Neural progenitor cell (in vitro differentiated cells): ENCODE results near the gene RNLS.

Experiments used
- EZH2 ChIP-seq: fragments of 200-600 bp; sonication (generic); IDR thresholded peaks from 2 replicates; pipeline ENCODE4 v1.6.1; 2017; ENCODE audit warnings: antibody characterized with exemption, mild to moderate bottlenecking, moderate library complexity
- TF ChIP-seq, protein P1 (sequence below): fragments of 200-600 bp; sonication (generic); IDR thresholded peaks from 2 replicates; pipeline ENCODE4 v1.5.1; 2017; ENCODE audit warnings: antibody characterized with exemption, mild to moderate bottlenecking

DNA sequence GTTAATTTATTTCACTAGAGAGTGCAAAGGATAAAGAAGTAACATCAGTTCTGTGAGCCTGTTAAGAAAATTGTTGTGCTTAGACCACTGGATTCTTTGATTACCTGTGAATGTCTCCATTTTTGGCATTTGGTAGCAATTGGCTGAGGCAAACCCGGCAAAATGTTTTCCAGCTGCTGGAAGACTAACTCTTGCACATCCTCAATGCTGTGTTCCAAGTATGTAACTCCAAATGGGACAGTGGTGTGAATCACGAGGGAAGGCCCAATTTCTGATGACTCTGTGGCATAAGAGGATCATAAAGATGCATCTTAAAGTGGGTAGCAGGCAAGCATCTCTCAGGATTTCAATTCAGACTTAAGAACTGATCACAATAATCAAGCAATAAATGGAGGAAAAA lies 268.8 kb downstream of the RNLS start:
- TF ChIP-seq, protein P1, sequence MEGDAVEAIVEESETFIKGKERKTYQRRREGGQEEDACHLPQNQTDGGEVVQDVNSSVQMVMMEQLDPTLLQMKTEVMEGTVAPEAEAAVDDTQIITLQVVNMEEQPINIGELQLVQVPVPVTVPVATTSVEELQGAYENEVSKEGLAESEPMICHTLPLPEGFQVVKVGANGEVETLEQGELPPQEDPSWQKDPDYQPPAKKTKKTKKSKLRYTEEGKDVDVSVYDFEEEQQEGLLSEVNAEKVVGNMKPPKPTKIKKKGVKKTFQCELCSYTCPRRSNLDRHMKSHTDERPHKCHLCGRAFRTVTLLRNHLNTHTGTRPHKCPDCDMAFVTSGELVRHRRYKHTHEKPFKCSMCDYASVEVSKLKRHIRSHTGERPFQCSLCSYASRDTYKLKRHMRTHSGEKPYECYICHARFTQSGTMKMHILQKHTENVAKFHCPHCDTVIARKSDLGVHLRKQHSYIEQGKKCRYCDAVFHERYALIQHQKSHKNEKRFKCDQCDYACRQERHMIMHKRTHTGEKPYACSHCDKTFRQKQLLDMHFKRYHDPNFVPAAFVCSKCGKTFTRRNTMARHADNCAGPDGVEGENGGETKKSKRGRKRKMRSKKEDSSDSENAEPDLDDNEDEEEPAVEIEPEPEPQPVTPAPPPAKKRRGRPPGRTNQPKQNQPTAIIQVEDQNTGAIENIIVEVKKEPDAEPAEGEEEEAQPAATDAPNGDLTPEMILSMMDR = no peak
- TF ChIP-seq EZH2 = no peak
